ENCODE data around the gene SLC22A5. TPM values are rescaled to one million over a fixed set of nuclear protein-coding genes. Genes with fewer than 3 reads are reported as not detected.

The SLC22A5 gene
- total RNA-seq, 1 donor from 2014 or later, result 1.2 TPM

- Mint-ChIP-seq H3K4me3 (ENCODE audit: unreplicated experiment) (no peak overlapping the region), H3K36me3 (ENCODE audit: low read depth, unreplicated experiment) (no peaks in the 10 kb centered on the region), H3K4me1 (ENCODE audit: unreplicated experiment) (no peaks in the 10 kb centered on the region), H3K27me3 (ENCODE audit: unreplicated experiment) (peaks cover 1% of the 10 kb centered on the region), H3K9me3 (ENCODE audit: unreplicated experiment) (no peaks in the 10 kb centered on the region), H3K27ac (ENCODE audit: unreplicated experiment) (no peak overlapping the region)
- DNase-seq (ENCODE audit: low spot score), result no peak
- no peak for TF ChIP-seq CTCF (IDR thresholded peaks at IDR 0.05; ENCODE audit: unreplicated experiment)
These were observed 51.3 kb downstream of the SLC22A5 start for GRCh38 chr5:132420706-132421272.

GRCh38 chr5:132421462-132421861 lies 52.0 kb downstream of the SLC22A5 start:
- TF ChIP-seq CTCF (IDR thresholded peaks at IDR 0.05; ENCODE audit: unreplicated experiment), result no peak
- Mint-ChIP-seq H3K9me3 (ENCODE audit: unreplicated experiment) (no peaks in the 10 kb centered on the region), H3K4me3 (ENCODE audit: unreplicated experiment) (no peak overlapping the region), H3K4me1 (ENCODE audit: unreplicated experiment) (no peaks in the 10 kb centered on the region), H3K36me3 (ENCODE audit: low read depth, unreplicated experiment) (no peaks in the 10 kb centered on the region), H3K27me3 (ENCODE audit: unreplicated experiment) (peaks cover 1% of the 10 kb centered on the region), H3K27ac (ENCODE audit: unreplicated experiment) (no peak overlapping the region)
- no peak for DNase-seq (ENCODE audit: low spot score)

GRCh38 chr5:132422720-132423437 lies 53.4 kb downstream of the SLC22A5 start:
- TF ChIP-seq CTCF (IDR thresholded peaks at IDR 0.05; ENCODE audit: unreplicated experiment), result no peak
- no peaks in the 10 kb centered on the region for H3K9me3 Mint-ChIP-seq (ENCODE audit: unreplicated experiment)
- no peaks in the 10 kb centered on the region for H3K4me1 Mint-ChIP-seq (ENCODE audit: unreplicated experiment)
- no peak for DNase-seq (ENCODE audit: low spot score)
- H3K27ac Mint-ChIP-seq (ENCODE audit: unreplicated experiment), result no peak overlapping the region
- peaks cover 1% of the 10 kb centered on the region for H3K27me3 Mint-ChIP-seq (ENCODE audit: unreplicated experiment)
- no peaks in the 10 kb centered on the region for H3K36me3 Mint-ChIP-seq (ENCODE audit: low read depth, unreplicated experiment)
- H3K4me3 Mint-ChIP-seq (ENCODE audit: unreplicated experiment), result no peak overlapping the region

GRCh38 chr5:132423438-132423898 lies 54.0 kb downstream of the SLC22A5 start:
- H3K27me3 Mint-ChIP-seq (ENCODE audit: unreplicated experiment), result peaks cover 1% of the 10 kb centered on the region
- H3K27ac Mint-ChIP-seq (ENCODE audit: unreplicated experiment), result no peak overlapping the region
- H3K4me1 Mint-ChIP-seq (ENCODE audit: unreplicated experiment), result no peaks in the 10 kb centered on the region
- DNase-seq (ENCODE audit: low spot score), result no peak
- H3K9me3 Mint-ChIP-seq (ENCODE audit: unreplicated experiment), result no peaks in the 10 kb centered on the region
- no peak for TF ChIP-seq CTCF (IDR thresholded peaks at IDR 0.05; ENCODE audit: unreplicated experiment)
- H3K4me3 Mint-ChIP-seq (ENCODE audit: unreplicated experiment), result no peak overlapping the region
- H3K36me3 Mint-ChIP-seq (ENCODE audit: low read depth, unreplicated experiment), result no peaks in the 10 kb centered on the region

Measured in endothelial cell (in vitro differentiated cells).